Activated CD4-positive, alpha-beta T cell treated with anti-CD3 and anti-CD28 coated beads, Interleukin-2, amount 10 ng/mL, durations not matched to agents 7 days and 5 days (primary cell): ENCODE measurements around the gene TEN1. TPM values are rescaled to one million over a fixed set of nuclear protein-coding genes. Genes with fewer than 3 reads are reported as not detected.

ENCODE experiments used
- CTCF ChIA-PET: fragments of 350-600 bp; sonication (Branson Sonifier 250); formaldehyde crosslinking; loops from one replicate; lab custom pipeline; 2021; ENCODE audit warnings: antibody characterized with exemption; lab: Charles Lee
- POLR2A ChIA-PET: fragments of 350-600 bp; sonication (Branson Sonifier 250); formaldehyde crosslinking; loops from one replicate; lab custom pipeline; 2021; ENCODE audit warnings: antibody characterized with exemption; lab: Charles Lee
- DNase-seq: peaks from one replicate; pipeline ENCODE4 v3.0.0-alpha.2; 2020
- H3K27ac Mint-ChIP-seq: one replicate; pipeline ENCODE4 v1.8.0; 2021; ENCODE audit warnings: mild to moderate bottlenecking, moderate library complexity, mixed read lengths
- H3K27me3 Mint-ChIP-seq: one replicate; pipeline ENCODE4 v1.8.0; 2021; ENCODE audit warnings: mixed read lengths
- H3K36me3 Mint-ChIP-seq: one replicate; pipeline ENCODE4 v1.8.0; 2021; ENCODE audit warnings: low read depth, mixed read lengths
- H3K4me1 Mint-ChIP-seq: one replicate; pipeline ENCODE4 v1.8.0; 2021; ENCODE audit warnings: mixed read lengths
- H3K4me3 Mint-ChIP-seq: one replicate; pipeline ENCODE4 v1.8.0; 2021; ENCODE audit warnings: mild to moderate bottlenecking, moderate library complexity, mixed read lengths
- H3K9me3 Mint-ChIP-seq: one replicate; pipeline ENCODE4 v1.8.0; 2021; ENCODE audit warnings: mixed read lengths
- total RNA-seq, 2 experiments: library from RNA; stranded (reverse); gene quantifications; one replicate each; pipeline ENCODE4 v1.2.3, GENCODE V29; 2021

The TEN1 gene, protein sequence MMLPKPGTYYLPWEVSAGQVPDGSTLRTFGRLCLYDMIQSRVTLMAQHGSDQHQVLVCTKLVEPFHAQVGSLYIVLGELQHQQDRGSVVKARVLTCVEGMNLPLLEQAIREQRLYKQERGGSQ
- total RNA-seq: 10 to 100 TPM; 12.5 to 17.1 TPM

DNA sequence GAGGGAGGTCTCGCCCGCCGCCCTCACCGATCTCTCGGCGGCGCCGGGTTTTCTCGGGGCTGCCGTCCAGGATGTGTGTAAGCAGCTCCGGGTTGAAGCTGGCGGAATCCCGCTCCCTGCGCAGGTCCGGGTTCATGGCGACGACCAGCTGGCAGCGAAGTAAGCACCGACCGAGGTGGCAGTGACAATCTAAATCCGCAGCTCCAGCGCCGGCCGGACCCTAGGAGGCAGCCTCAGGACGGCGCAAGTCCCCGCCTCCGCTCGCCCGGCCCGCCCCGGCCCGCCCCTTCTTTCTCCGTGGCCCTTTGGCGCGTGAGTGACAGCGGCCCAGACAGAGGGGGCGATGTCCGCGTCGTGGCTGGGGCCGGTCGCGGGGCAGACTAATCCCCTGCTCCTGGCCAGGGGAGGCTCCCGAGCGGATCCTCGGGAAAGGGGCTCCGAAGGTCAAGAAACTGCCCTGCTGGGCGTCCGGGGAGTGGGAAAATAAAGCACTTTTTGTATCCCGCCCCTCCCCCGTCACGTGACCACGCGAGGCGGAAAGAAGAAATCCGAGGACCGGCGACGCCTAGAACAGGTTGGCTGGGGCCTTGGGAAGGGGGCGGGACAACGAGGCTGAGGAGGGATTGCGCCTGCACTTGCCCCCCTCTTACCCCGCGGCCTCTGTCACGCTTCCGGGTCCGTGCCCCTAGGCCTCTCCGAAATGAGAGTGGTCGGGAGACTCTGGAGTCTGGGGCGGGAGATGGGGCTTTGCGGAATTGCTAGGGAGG lies at the start of gene TEN1, which contains the start of gene ACOX1:
TSS of gene TEN1 (plus strand) at position 303 of the 767 bp plus-strand sequence. CDS start 6,953 bp downstream, outside the sequence.
TSS of gene ACOX1 (minus strand) at position 229 of the 767 bp plus-strand sequence. CDS start at position 136, 93 bp downstream.
- CTCF ChIA-PET: interaction anchor here (0.6 to 1.6 kb wide), 3 partner anchors 26 to 575 kb away, joined by 3 to 7 read pairs (median 4); partner anchors contain the start of gene TRIM65

DNA sequence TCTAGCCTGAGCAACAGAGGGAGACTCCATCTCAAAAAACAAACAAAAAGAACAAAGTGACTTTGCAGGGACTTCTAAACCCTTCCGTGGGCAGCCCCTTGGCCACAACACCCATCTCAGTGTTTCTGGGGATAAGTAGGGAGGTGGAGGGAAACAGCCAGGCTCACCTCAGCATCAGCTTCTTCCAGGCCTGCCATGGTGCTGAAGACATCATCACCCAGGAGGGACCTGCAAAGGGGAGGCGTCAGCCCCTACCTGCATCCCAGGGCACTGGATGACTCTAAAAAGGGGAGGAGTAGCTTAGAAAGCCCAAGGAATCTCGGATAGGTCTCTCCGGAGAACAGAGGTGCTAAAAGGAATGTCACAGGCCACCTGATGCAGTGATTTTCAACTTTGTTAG lies 48.0 kb upstream of the TEN1 start:
- H3K4me1 Mint-ChIP-seq: no peaks in the 10 kb centered on the region
- H3K4me3 Mint-ChIP-seq: no peak overlapping the region
- H3K9me3 Mint-ChIP-seq: no peaks in the 10 kb centered on the region
- H3K27me3 Mint-ChIP-seq: no peaks in the 10 kb centered on the region
- POLR2A ChIA-PET: no interaction called here
- CTCF ChIA-PET: interaction anchor here (0.5 to 2.4 kb wide), 4 partner anchors 10 to 83 kb away, joined by 3 to 6 read pairs (median 4); partner anchors contain the start of genes FBF1 and MRPL38
- H3K36me3 Mint-ChIP-seq: no peaks in the 10 kb centered on the region
- H3K27ac Mint-ChIP-seq: no peak overlapping the region
- no peak for DNase-seq

More for the DNA sequence above, at the start of gene TEN1, which contains the start of gene ACOX1:
- Mint-ChIP-seq H3K27ac (peak within 1 kb of the TSS; percentile 98), H3K4me1 (peaks cover 41% of the 10 kb centered on the region), H3K9me3 (no peaks in the 10 kb centered on the region), H3K27me3 (no peaks in the 10 kb centered on the region), H3K4me3 (peak within 1 kb of the TSS; percentile 91), H3K36me3 (peaks cover 10% of the 10 kb centered on the region)
- POLR2A ChIA-PET: interaction anchor here (0.6 to 0.7 kb wide), 4 partner anchors 41 to 1537 kb away, joined by 3 to 5 read pairs (median 4); no protein-coding TSS in a partner anchor
- peak; percentile 98 for DNase-seq

DNA sequence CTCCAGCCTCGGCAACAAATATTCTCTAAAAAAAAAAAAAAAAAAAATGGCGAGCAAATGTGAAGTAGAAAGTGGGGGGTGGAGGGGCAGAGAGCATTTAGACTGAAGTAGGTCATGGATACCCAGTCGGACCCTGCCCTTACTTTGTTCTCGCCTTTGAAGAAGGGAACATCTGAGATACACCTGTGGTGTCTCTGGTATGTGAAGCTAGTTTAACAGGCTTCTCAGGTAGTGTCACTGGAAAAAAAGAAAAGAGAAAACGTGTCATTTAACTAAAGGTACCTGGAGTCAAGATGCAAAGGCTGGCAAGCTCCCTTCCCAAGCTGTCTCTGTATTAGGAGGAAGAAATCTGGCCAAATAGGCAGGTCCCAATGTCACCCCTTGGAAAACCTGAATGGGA lies 46.2 kb upstream of the TEN1 start:
- Mint-ChIP-seq H3K36me3 (no peaks in the 10 kb centered on the region), H3K27ac (no peak overlapping the region), H3K4me3 (no peak overlapping the region), H3K9me3 (no peaks in the 10 kb centered on the region), H3K4me1 (no peaks in the 10 kb centered on the region), H3K27me3 (no peaks in the 10 kb centered on the region)
- ChIA-PET POLR2A (no interaction called here), CTCF (no interaction called here)
- DNase-seq: no peak

DNA sequence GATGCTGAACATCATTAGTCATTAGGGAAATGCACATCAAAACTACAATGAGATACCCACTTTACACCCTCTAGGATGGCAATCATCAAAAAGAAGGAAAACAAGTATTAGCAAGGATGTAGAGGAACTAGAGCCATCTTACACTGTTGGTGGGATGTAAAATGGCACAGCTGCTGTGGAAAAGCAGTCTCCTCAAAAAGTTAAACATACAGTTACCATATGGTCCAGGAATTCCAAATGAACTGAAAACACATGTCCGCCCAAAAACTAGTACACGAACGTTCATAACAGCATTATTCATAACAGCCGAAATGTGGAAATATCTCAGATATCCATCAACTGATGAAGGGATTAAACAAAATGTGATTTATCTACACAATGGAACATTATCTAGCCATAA lies 45.2 kb upstream of the TEN1 start:
- POLR2A ChIA-PET: no interaction called here
- no peak for DNase-seq
- CTCF ChIA-PET: interaction anchor here (0.7 kb wide), 1 partner anchor 528 kb away, joined by 4 read pairs; no protein-coding TSS in a partner anchor
- Mint-ChIP-seq H3K27ac (no peak overlapping the region), H3K4me1 (no peaks in the 10 kb centered on the region), H3K4me3 (no peak overlapping the region), H3K36me3 (no peaks in the 10 kb centered on the region), H3K27me3 (no peaks in the 10 kb centered on the region), H3K9me3 (no peaks in the 10 kb centered on the region)

DNA sequence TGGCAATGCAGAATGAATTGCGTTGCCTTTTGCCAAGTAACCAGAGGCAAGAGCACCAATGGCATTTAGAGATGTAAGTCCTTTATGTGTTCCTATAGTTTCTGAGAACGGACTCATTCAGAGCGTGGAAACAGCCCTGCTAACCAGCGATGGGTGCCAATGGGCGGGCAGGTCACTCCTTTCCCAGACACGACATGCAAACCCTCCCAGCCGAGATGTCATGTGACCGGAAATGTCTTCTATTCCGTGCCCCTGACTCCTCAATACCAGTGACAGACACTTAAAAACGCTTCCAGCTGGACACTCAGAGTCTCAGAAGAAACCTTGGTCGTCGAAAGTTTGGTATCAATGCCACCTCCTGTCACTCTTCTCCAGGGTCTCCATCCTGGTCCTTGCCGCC lies 41.4 kb upstream of the TEN1 start:
- ChIA-PET POLR2A (interaction anchor here (0.6 kb wide), 1 partner anchor 41 kb away, joined by 3 read pairs; the partner anchor contains the start of genes ACOX1 and TEN1), CTCF (no interaction called here)
- DNase-seq: no peak
- H3K36me3 Mint-ChIP-seq: no peaks in the 10 kb centered on the region
- no peak overlapping the region for H3K27ac Mint-ChIP-seq
- no peaks in the 10 kb centered on the region for H3K27me3 Mint-ChIP-seq
- peaks cover 18% of the 10 kb centered on the region for H3K4me1 Mint-ChIP-seq
- H3K9me3 Mint-ChIP-seq: no peaks in the 10 kb centered on the region
- no peak overlapping the region for H3K4me3 Mint-ChIP-seq

DNA sequence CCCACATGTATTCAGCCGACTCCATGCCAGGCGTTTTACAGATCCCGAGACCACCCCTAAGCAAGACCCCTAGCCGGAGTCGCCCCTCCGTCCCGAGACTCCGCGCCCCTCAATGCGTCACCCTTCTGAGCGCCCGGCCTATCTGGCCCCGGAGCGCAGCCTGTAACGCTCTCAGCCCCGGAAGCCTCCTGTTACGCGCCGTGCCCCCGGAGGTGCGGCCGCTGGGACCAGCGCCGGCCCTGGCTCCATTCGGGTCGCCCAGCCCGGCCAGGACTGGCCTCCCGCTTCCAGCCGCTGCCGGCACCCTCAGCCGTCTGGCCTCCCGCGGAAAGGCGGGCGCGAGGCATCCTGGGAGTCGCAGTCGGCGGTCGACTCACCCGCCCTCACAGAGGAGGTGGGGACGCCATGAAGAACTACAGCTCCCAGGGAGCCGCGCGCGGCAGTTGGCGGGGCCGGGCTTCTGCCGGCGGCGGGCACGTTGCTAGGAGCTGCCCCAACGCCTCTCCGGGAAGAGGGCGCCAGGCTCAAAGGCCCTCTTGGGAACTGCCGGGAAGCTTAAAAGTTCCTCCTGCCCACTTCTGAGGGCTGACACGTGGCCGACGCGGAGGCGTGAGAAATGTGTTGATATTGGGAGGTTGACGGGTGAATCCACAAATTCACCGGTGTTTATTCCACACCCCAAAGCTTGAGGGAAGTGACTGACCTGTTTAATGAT lies 38.2 kb upstream of the TEN1 start, which contains the start of gene FBF1:
TSS of gene FBF1 (minus strand) at position 316 of the 715 bp plus-strand sequence. CDS start 2,893 bp downstream, outside the sequence.
- Mint-ChIP-seq H3K4me1 (peaks cover 18% of the 10 kb centered on the region), H3K36me3 (peaks cover 3% of the 10 kb centered on the region), H3K27me3 (no peaks in the 10 kb centered on the region), H3K27ac (peak within 1 kb of the TSS; percentile 89), H3K9me3 (no peaks in the 10 kb centered on the region), H3K4me3 (peak within 1 kb of the TSS; percentile 92)
- POLR2A ChIA-PET: no interaction called here
- CTCF ChIA-PET: interaction anchor here (0.7 to 1.3 kb wide), 6 partner anchors 10 to 59 kb away, joined by 3 to 5 read pairs (median 4); partner anchors contain the start of gene CDK3
- DNase-seq: peak; percentile 92

DNA sequence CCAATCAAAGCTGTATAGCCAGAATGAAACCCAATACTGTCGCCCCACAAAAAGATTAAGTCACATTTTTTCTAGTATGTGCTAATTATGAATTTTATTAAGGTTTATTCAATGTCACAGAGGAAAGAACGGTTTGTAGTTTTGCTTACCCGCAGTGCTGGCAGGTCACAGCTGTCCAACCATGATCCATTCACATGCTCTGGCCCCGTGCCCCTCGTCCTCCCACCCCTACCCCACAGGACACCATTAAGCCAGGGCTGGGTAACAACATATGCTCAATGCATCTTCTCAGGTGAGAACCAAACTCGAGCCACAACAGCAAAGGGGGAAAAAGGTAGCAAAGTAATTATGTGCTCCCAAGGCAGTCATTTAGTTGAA lies 37.6 kb upstream of the TEN1 start:
- Mint-ChIP-seq H3K4me3 (peak overlapping the region; percentile 92), H3K27ac (peak overlapping the region; percentile 50), H3K27me3 (no peaks in the 10 kb centered on the region), H3K9me3 (no peaks in the 10 kb centered on the region), H3K4me1 (peaks cover 18% of the 10 kb centered on the region), H3K36me3 (peaks cover 3% of the 10 kb centered on the region)
- DNase-seq: no peak
- CTCF ChIA-PET: interaction anchor here (0.7 to 1.3 kb wide), 5 partner anchors 11 to 59 kb away, joined by 3 to 5 read pairs (median 4); partner anchors contain the start of gene CDK3
- POLR2A ChIA-PET: no interaction called here

DNA sequence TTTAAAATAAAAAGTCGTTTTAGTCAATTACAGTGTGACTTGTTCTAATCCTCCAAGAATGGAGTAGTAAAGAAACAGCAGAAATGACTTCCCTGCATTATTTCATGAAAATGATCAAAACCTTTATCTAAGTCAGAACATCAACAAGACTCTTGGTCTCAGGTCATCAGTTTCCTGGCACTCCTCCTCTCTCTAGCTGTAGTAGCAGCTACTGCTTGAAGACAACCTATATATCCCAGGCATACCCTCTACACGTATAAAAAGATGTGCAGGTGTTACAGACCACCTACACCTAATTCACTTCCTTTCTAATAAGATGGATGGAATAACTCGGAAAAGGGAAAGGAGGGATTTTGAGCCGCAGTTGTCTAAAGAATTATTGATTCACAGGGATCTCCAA lies 36.6 kb upstream of the TEN1 start:
- ChIA-PET POLR2A (no interaction called here), CTCF (no interaction called here)
- Mint-ChIP-seq H3K36me3 (peaks cover 7% of the 10 kb centered on the region), H3K4me1 (peaks cover 18% of the 10 kb centered on the region), H3K27ac (peak overlapping the region; percentile 41), H3K27me3 (no peaks in the 10 kb centered on the region), H3K4me3 (no peak overlapping the region), H3K9me3 (no peaks in the 10 kb centered on the region)
- DNase-seq: no peak

DNA sequence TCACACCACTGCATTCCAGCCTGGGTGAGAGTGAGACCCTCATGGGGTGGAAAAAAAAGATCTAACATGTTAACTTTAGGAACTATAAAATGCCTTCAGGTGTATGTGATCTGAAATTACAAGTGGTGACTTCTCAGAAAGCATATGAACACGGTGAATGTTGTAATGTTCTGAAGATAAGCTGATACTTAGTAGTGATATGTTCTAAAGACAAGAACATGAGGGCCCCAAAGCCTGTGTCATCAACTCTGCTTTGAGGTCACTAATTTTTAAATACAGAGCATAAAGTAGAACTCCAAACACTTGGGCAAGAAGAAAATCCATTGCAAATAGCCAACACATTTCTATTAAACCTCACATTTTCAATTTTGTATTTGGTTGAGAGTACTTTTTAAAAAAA lies 35.5 kb upstream of the TEN1 start:
- ChIA-PET CTCF (no interaction called here), POLR2A (no interaction called here)
- Mint-ChIP-seq H3K27me3 (no peaks in the 10 kb centered on the region), H3K4me1 (peaks cover 18% of the 10 kb centered on the region), H3K9me3 (no peaks in the 10 kb centered on the region), H3K27ac (no peak overlapping the region), H3K4me3 (no peak overlapping the region), H3K36me3 (peaks cover 7% of the 10 kb centered on the region)
- no peak for DNase-seq

DNA sequence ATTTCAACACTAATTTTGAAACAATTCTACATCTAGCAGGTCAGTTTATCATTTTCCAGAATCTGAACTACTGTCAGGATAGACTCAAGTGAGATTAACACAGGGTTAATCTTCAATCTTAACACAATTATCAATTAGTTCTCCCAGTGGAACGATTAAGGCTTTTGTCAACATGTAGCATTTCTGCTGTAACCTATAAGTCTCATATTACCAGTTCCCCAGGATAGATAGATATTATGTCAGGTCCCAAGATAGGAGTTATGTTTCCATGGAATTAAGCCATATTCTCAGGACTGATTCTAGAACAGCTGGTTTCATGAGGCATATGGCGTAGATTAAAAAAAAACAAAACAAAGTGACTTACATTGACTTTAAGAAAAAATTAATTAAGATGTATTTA lies 33.8 kb upstream of the TEN1 start:
- peaks cover 16% of the 10 kb centered on the region for H3K36me3 Mint-ChIP-seq

DNA sequence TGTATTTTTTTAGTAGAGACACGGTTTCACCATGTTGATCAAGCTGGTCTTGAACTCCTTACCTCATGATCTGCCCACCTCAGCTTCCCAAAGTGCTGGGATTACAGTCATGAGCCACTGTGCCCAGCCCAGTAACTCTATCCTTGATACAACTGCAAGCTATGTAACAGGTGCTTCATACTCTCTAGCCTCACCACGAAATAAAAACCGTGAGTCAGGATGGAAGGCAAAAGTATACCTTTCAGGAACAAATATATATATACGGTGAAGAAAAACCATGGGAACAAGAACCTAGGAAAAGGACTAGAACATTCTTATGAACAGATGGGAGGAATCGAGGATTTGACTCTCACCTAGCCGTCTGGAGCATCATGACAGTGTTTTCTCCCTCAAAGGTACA lies 28.6 kb upstream of the TEN1 start:
- no peak overlapping the region for H3K4me3 Mint-ChIP-seq
- no peak overlapping the region for H3K27ac Mint-ChIP-seq
- DNase-seq: no peak
- H3K36me3 Mint-ChIP-seq: peaks cover 40% of the 10 kb centered on the region
- ChIA-PET POLR2A (no interaction called here), CTCF (interaction anchor here (0.7 to 1.4 kb wide), 2 partner anchors 51 to 142 kb away, joined by 3 read pairs; no protein-coding TSS in a partner anchor)
- H3K4me1 Mint-ChIP-seq: peaks cover 17% of the 10 kb centered on the region
- no peaks in the 10 kb centered on the region for H3K27me3 Mint-ChIP-seq
- no peaks in the 10 kb centered on the region for H3K9me3 Mint-ChIP-seq

More for the DNA sequence above, 33.8 kb upstream of the TEN1 start:
- no peak for DNase-seq
- Mint-ChIP-seq H3K4me1 (peaks cover 16% of the 10 kb centered on the region), H3K4me3 (no peak overlapping the region), H3K27ac (no peak overlapping the region), H3K9me3 (no peaks in the 10 kb centered on the region), H3K27me3 (no peaks in the 10 kb centered on the region)
- CTCF ChIA-PET: interaction anchor here (0.7 kb wide), 1 partner anchor 335 kb away, joined by 3 read pairs; no protein-coding TSS in a partner anchor
- POLR2A ChIA-PET: no interaction called here

DNA sequence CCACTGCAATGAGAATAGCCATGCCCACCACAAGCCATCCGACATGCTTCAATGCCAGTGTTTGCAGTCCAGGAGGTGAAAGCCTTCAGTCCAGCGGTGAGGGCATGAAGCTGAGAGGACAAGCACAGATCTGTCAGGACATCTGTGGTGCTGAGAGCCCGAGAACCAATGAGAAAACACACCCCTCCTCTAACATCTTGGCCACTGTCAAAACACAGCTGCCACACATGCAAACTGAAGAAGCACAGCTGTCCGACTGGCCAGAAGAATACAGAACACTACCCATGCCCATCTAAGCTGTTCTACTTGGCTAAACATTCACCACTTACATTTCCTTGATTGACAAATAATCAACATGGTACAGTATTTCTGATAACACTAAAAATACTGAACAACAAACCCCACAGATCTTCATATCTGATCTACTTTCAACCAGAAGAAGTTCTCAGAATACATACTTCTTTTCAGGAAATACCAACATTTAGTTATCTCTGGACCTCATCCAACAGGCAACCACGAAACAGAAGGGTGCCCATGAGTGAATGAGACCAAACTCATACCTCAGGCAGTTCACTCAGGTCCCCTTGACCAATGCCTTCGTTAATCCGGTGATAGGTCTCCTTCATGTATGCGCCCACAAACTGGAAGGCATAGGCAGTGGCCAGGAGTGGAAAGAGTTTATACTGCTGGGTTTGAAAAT lies 28.0 kb upstream of the TEN1 start:
- CTCF ChIA-PET: interaction anchor here (0.7 to 1.4 kb wide), 2 partner anchors 50 to 141 kb away, joined by 3 read pairs; no protein-coding TSS in a partner anchor
- POLR2A ChIA-PET: no interaction called here
- no peak overlapping the region for H3K4me3 Mint-ChIP-seq
- no peaks in the 10 kb centered on the region for H3K27me3 Mint-ChIP-seq
- peaks cover 44% of the 10 kb centered on the region for H3K36me3 Mint-ChIP-seq
- H3K9me3 Mint-ChIP-seq: no peaks in the 10 kb centered on the region
- no peak overlapping the region for H3K27ac Mint-ChIP-seq
- peaks cover 17% of the 10 kb centered on the region for H3K4me1 Mint-ChIP-seq
- DNase-seq: no peak
